CD4-positive, alpha-beta T cell treated with Interleukin-15 for 1 hour (primary cell): ENCODE data around the gene WNT7A.

ENCODE experiments used
- DNase-seq: peaks from one replicate; pipeline ENCODE4 v3.0.0-alpha.2; 2020

WNT7A gene

DNA sequence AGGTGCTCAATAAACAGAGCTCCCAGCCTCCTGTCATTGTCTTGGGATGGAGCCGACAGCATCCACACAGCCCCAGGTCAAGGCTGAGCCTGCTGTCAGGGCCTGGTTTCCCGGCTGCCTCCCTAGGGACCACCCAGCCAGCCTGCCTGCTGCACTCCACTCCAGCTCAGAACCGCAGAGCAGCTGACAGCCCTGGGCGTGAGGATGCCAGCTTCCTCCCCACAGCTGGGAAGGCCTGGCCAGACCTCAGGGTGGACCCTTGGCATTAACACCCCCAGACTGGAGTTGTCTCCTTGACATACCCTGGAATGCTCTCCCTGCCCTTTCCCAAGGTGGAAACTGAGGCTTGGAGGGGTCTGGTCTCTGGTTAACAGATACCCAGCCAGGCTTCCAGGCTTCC lies 112.0 kb downstream of the WNT7A start:
- DNase-seq = no peak

DNA sequence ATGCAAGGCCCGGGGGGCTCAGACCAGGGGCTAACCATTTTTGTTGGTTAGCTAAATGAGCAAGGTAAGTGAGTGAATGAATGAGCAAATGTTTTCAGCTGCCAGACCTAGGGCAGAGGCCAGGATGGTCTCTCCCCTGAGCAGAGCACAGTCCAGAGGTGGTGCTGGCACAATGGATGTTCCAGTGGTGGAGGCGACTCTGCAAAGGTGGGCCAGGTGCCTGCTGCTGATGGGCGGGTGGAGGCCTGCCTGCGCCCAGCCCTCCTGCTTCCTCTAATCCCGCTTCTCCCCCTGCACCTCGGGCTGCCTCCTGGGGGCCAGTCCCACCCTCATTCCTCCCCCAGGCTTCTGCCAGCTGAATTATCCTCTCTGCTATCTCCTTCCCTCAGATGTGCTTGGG lies 112.8 kb downstream of the WNT7A start:
- no peak for DNase-seq
